ENCODE data around the gene CTTNBP2NL.

Gene CTTNBP2NL

DNA sequence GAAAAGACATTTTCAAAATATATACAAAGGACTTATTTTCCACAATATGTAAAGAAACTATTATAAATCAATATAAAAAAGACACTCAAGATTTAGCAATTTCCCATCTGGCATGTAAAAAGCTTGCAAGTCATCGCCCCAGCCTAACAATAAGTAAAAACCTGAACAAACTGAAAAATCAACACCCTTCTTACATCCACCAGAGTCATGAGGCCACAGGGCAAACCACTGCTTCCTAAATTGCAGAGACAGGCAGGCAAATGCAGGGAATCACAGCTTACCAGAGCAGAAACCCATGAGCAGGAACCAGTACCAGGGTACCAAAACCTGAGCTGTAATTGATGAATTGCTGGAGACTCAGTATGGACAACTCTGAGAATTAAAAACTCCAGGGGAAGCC, 96.1 kb downstream of the CTTNBP2NL start:
- H3K27ac Mint-ChIP-seq: no peak overlapping the region
- peaks cover 18% of the 10 kb centered on the region for H3K27me3 Mint-ChIP-seq
- no peak overlapping the region for H3K4me3 Mint-ChIP-seq
- H3K9me3 Mint-ChIP-seq (ENCODE audit: low read depth): no peaks in the 10 kb centered on the region
- no peaks in the 10 kb centered on the region for H3K36me3 Mint-ChIP-seq
- no peaks in the 10 kb centered on the region for H3K4me1 Mint-ChIP-seq (ENCODE audit: low read depth)

DNA sequence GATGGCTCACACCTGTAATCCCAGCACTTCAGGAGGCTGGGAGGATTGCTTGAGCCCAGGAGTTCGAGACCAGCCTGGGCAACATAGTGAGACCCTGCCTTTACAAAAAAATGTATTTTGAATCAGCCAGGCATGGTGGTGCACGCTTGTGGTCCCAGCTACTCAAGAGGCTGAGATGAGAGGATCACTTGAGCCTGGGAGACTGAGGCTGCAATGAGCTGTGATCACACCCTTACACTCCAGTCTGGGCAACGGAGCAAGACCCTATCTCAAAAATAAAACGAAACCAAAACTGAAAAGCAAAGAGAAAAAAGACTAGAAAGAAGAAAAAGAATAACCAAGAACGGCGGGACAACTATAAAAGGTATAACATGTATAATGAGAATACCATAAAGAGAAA, 97.3 kb downstream of the CTTNBP2NL start:
- Mint-ChIP-seq H3K27ac (no peak overlapping the region), H3K4me1 (ENCODE audit: low read depth) (no peaks in the 10 kb centered on the region), H3K4me3 (no peak overlapping the region), H3K9me3 (ENCODE audit: low read depth) (no peaks in the 10 kb centered on the region), H3K36me3 (no peaks in the 10 kb centered on the region), H3K27me3 (peaks cover 22% of the 10 kb centered on the region)

DNA sequence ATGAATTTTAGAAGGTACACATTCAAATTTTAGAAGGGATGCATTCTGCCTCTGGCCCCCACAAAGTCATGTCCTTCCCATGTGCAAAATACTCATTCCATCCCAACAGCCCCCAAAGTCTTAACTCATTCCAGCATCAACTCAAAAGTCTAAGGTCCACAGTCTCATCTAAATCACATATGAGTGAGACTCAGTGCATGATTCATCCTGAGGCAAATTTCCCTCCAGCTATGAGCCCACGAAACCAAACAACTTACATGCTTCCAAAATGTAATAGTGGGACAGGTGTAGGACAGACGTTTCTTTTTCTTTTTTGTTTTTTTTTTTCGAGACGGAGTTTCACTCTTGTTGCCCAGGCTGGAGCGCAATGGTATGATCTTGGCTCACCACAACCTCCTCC, 100.3 kb downstream of the CTTNBP2NL start:
- Mint-ChIP-seq H3K9me3 (ENCODE audit: low read depth) (no peaks in the 10 kb centered on the region), H3K27ac (no peak overlapping the region), H3K4me3 (no peak overlapping the region), H3K27me3 (peaks cover 30% of the 10 kb centered on the region), H3K36me3 (no peaks in the 10 kb centered on the region), H3K4me1 (ENCODE audit: low read depth) (no peaks in the 10 kb centered on the region)

DNA sequence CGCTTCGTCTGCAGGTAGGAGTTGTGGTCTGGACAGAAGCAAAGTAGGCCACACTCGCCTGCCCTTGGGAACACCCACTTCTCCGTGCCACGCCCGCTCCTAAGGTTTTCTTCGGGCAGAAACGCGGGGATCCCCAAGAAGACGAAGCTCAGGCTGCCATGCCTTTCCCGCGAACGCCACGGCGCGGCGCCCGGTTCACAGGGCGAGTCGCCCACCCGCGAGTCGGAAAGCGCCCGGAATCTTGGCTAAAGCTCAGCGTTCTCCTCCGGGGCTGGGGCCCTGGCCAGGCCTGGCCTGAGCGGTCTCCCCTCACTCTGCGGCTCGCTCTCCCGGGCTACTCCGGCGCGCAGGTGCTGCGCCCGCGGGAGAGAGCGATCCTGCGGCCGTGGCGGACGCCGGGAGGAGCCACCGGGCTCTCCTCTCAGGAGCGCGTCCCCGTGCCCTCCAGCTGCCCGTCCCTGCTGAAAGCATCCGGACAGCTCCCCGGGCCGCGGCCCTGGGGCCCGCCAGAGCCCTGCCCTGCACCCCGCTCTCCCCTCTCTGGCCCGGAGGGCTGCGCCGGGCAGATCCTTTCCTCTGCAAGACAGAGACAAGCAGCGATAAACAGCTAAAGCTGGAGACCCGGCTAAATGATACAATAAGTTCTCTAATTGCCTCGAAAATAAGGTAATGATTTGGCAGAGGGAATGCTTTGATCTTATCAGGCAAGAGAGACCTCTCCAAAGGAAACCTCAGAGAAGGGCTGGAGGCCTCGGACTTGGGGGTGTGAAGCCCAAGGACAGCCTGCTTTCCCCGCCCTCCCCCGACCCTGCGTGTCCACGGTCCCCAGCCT, 106.0 kb downstream of the CTTNBP2NL start:
- Mint-ChIP-seq H3K27me3 (peaks cover 43% of the 10 kb centered on the region), H3K27ac (no peak overlapping the region), H3K4me3 (peak overlapping the region; percentile 72), H3K36me3 (no peaks in the 10 kb centered on the region), H3K4me1 (ENCODE audit: low read depth) (peaks cover 2% of the 10 kb centered on the region), H3K9me3 (ENCODE audit: low read depth) (no peaks in the 10 kb centered on the region)

DNA sequence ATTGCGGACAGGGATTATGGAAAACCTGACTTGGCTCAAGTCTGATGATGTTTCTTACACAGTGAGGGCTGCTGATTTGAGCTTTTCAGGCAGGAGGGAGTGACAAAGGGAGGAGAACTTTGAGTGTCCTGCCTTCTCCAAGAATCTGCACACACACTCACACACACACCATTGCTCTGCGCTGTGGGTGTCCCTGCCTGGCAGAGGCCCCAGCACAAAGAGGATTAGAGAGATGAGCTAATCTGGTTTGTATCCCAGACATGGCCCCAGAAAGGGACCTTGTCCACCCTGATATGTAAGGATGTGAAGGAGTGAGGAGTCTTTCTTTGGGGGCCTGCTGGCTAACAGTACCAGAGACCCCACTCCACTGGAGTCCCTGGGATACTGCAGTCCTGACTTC, 106.8 kb downstream of the CTTNBP2NL start:
- H3K27me3 Mint-ChIP-seq: peaks cover 45% of the 10 kb centered on the region
- H3K4me1 Mint-ChIP-seq (ENCODE audit: low read depth): peaks cover 7% of the 10 kb centered on the region
- no peaks in the 10 kb centered on the region for H3K36me3 Mint-ChIP-seq
- H3K4me3 Mint-ChIP-seq: peak overlapping the region; percentile 72
- H3K9me3 Mint-ChIP-seq (ENCODE audit: low read depth): no peaks in the 10 kb centered on the region
- no peak overlapping the region for H3K27ac Mint-ChIP-seq

DNA sequence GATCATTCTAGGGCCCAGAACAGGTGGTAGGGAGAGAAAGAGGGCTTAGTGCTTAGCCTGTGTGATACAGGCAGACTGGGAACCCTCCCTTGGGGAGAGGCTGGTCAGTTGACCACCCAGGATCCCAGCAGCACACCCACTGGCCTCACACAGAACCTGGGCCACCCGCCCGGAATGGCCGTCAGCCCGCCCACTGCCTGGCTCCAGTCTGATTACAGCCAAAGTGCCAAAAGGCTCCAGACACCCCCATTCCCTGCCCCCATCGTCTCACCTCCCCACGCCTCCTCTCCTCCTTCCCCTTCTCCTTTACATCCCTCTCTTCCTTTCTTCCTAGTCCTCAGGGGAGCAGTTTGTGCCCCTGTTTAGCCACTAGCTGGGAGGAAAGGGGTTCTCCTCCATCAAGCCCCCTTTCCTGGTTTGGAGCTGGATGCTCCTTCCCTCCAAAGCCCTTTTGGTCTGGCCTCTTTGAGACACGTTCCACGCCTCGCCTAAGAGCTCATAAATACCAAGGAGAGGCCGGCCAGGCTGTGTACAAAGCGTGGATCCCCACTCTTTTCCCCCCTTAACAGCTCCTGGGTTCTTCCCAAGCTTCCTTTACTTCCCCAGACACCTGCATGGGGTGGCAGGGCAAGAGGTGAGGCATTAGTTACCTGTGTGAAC, 108.1 kb downstream of the CTTNBP2NL start:
- Mint-ChIP-seq H3K4me1 (ENCODE audit: low read depth) (peaks cover 9% of the 10 kb centered on the region), H3K4me3 (no peak overlapping the region), H3K27me3 (peaks cover 36% of the 10 kb centered on the region)

DNA sequence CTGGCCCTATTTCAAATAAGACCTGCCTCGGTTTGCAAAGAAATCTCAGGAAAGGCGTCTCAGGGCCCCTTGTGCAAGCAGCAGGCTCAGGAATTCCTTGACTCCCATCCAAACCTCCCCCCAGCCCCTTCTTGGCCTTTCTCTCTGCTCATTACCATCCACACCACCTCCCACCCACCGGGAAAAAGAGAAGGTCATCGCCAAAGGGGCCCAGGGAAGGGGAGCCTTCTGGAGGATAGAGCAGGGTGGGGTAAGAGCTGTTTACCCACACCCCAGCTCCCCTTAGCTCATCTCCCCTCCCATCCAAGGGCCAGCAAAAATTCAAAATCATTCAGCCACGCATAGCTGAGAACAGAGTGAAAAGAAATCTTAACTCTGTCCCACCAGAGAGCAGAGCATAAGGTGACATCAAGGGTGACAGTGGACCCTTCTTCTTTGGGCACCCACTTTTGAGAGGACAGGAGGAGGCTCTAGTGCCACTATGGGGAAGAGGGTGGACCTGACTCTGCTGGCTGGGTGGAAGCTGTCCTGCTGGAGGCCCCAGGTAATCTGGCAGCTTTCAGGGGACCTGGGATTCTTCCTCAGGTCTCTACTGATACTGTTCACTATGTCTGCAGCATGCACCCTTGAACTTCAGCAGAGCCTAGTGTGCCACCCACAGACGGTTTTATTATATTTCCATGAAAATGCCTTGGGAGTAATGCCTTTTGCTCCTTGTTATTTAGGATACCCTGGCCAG, 108.8 kb downstream of the CTTNBP2NL start:
- Mint-ChIP-seq H3K27ac (no peak overlapping the region), H3K9me3 (ENCODE audit: low read depth) (no peaks in the 10 kb centered on the region), H3K4me1 (ENCODE audit: low read depth) (peaks cover 9% of the 10 kb centered on the region), H3K4me3 (no peak overlapping the region), H3K36me3 (no peaks in the 10 kb centered on the region), H3K27me3 (peaks cover 30% of the 10 kb centered on the region)

More for the DNA sequence above, 108.1 kb downstream of the CTTNBP2NL start:
- H3K9me3 Mint-ChIP-seq (ENCODE audit: low read depth): no peaks in the 10 kb centered on the region
- H3K27ac Mint-ChIP-seq: no peak overlapping the region
- H3K36me3 Mint-ChIP-seq: no peaks in the 10 kb centered on the region

DNA sequence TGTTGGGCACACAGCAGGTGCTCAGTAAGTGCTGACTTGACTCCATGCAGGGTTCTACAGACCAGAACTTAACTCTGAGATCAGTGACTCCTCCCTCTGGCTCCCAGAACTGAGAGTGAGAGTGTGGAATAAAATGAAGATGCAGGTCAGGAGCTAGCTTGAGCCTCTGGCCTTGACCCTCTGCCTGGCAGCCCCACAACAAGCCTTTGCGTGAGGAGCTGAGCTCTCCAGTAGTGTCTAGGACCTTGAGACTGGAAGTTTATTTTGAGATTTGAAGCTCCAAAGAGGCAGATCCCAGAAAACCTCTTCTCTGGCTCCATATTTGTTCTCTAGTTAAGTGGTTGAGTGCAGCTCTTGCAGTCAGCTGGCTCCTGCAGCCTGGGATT, 109.4 kb downstream of the CTTNBP2NL start:
- Mint-ChIP-seq H3K4me1 (ENCODE audit: low read depth) (peaks cover 9% of the 10 kb centered on the region), H3K4me3 (no peak overlapping the region), H3K9me3 (ENCODE audit: low read depth) (no peaks in the 10 kb centered on the region), H3K36me3 (no peaks in the 10 kb centered on the region), H3K27me3 (peaks cover 28% of the 10 kb centered on the region), H3K27ac (no peak overlapping the region)

DNA sequence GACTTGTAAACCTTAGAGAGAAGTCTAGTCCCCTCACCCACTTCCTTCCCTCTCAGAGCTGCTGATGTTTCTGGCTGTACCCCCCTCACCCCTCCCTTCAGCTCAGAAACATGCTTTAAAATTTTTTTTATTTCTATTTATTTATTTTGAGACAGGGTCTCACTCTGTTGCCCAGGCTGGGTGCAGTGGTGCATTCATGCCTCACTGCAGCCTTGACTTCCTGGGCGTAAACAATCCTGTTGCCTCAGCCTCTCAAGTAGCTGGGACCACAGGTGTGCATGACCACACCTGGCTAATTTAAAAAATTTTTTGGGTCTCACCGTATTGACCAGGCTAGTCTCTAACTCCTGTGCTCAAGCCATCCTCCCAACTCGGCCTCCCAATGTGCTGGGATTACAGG, 109.9 kb downstream of the CTTNBP2NL start:
- peaks cover 27% of the 10 kb centered on the region for H3K27me3 Mint-ChIP-seq

DNA sequence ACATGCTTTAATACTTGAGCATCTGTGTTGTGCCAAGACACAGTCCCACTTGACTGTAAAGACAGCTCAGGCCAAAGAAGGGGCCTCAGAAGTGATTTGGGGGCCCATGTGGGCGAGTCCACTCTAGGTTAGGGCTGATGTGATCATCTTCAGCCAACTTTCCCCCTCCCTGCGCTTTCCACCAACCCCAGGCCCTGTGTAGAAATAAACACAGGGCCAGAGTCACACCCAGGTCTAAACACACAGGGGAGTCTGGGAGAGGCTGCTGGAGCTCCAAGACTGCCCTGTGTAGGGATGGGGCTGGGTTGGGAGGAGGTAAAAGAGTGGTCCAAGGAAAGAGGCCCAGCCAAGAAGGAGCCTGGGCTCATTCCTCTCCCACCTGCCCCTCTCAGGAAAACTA, 110.3 kb downstream of the CTTNBP2NL start:
- peaks cover 24% of the 10 kb centered on the region for H3K27me3 Mint-ChIP-seq
- no peaks in the 10 kb centered on the region for H3K9me3 Mint-ChIP-seq (ENCODE audit: low read depth)
- H3K4me3 Mint-ChIP-seq: no peak overlapping the region
- no peaks in the 10 kb centered on the region for H3K36me3 Mint-ChIP-seq
- peaks cover 9% of the 10 kb centered on the region for H3K4me1 Mint-ChIP-seq (ENCODE audit: low read depth)
- no peak overlapping the region for H3K27ac Mint-ChIP-seq

More for the DNA sequence above, 109.9 kb downstream of the CTTNBP2NL start:
- Mint-ChIP-seq H3K4me3 (no peak overlapping the region), H3K9me3 (ENCODE audit: low read depth) (no peaks in the 10 kb centered on the region), H3K36me3 (no peaks in the 10 kb centered on the region), H3K4me1 (ENCODE audit: low read depth) (peaks cover 9% of the 10 kb centered on the region), H3K27ac (no peak overlapping the region)

DNA sequence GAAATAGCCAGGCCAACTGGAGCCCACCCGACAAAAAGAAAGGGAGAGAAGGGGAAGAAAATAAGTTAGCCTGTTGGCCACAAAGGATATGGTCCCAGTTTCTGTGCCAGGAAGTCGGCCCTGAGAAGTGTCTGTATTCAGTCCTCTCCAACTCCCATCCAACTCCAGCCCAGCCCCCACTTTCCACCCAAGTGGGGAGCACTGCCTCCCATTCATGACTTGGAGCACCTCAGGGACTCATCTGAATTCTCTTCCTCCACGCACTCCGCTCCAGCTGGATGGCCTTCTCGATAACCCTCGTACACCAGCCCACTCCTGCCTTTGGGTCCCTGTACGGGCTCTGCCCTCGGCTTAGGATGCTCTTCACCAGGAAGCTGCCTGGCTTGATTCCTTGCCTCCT, 110.7 kb downstream of the CTTNBP2NL start:
- peaks cover 9% of the 10 kb centered on the region for H3K4me1 Mint-ChIP-seq (ENCODE audit: low read depth)
- no peak overlapping the region for H3K27ac Mint-ChIP-seq
- H3K9me3 Mint-ChIP-seq (ENCODE audit: low read depth): no peaks in the 10 kb centered on the region
- H3K27me3 Mint-ChIP-seq: peaks cover 24% of the 10 kb centered on the region
- H3K4me3 Mint-ChIP-seq: no peak overlapping the region
- no peaks in the 10 kb centered on the region for H3K36me3 Mint-ChIP-seq

DNA sequence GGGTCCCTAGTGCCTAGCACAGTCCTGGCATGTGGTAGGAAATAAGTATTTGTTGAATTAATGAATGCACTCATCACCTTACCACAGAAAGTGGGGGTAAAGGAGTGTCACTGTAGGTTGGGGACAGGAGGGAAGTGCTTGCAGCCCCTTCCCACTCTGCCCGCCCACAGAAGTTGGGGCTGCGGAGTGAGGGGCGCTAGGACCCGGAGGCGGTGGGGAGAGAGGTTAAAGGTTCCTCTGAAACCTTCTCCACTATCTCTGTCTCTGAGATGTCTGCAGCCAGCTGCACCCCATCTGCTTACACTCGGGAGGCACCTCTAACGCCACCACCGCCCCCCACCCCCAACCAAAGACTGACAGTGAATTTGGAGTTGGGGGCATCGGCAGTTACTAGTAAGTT, 111.3 kb downstream of the CTTNBP2NL start:
- no peaks in the 10 kb centered on the region for H3K9me3 Mint-ChIP-seq (ENCODE audit: low read depth)
- H3K4me1 Mint-ChIP-seq (ENCODE audit: low read depth): peaks cover 9% of the 10 kb centered on the region
- H3K27me3 Mint-ChIP-seq: peaks cover 24% of the 10 kb centered on the region
- no peak overlapping the region for H3K27ac Mint-ChIP-seq
- no peaks in the 10 kb centered on the region for H3K36me3 Mint-ChIP-seq
- peak overlapping the region; percentile 81 for H3K4me3 Mint-ChIP-seq

DNA sequence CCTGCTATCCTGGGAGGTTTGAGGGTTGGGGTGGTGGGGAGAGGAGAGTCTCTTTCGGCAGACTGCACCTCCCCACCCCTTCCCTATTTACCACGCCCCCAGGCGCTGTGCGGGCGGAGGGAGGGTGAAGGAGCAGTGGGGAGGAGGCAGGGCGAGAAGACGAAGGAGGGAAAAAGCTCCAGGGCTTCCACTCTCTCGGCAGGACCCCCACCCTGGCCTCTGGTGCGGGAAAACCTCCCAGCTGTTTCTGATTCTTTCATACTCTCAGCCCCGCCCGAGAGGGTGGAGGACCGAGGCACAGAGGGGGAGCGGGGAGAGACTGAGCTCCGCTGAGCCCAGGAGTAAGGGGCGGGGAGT, 111.9 kb downstream of the CTTNBP2NL start:
- Mint-ChIP-seq H3K27ac (no peak overlapping the region), H3K27me3 (peaks cover 19% of the 10 kb centered on the region), H3K4me1 (ENCODE audit: low read depth) (peaks cover 9% of the 10 kb centered on the region), H3K9me3 (ENCODE audit: low read depth) (no peaks in the 10 kb centered on the region), H3K36me3 (no peaks in the 10 kb centered on the region), H3K4me3 (peak overlapping the region; percentile 81)

DNA sequence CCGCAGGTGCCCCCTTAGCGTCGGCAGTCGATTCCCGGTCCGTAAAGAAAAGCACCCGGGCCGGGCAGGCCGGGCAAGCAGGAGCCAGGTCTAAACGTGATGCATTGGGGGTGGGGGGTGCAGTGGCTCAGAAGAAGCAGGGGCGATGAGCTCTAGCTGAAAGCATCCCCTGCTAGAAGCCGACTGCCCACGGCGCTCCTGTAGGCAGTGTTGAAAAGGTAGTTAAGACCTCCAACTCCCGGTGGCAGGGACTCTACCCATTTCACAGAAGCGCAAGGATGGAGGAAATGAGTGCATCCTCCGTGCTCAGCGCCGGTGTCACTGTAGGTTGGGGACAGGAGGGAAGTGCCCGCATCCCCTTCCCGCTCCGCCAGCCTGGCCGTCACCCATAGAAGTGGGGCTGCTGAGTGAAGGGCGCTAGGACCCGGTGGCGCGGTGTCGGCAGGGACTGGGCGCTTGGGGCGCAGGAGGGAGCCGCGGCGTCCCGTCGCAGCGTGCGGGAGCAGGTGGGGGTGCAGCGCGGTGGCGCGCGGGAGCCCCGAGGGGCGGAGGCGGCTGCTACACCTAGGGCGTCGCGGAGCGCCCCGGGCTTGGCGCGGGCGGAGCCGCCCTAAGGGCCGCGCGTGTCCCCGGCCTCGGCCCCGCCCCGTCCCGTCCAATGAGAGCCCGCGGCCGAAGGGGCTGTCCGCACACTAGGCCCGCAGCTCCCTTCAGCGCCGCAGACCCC, 112.4 kb downstream of the CTTNBP2NL start, which contains the start of gene WNT2B:
TSS of gene WNT2B (plus strand) at position 688 of the 727 bp plus-strand sequence. CDS start 298 bp downstream, outside the sequence.
- H3K27ac Mint-ChIP-seq: no peak within 1 kb of the TSS
- peaks cover 13% of the 10 kb centered on the region for H3K27me3 Mint-ChIP-seq
- no peaks in the 10 kb centered on the region for H3K9me3 Mint-ChIP-seq (ENCODE audit: low read depth)
- peaks cover 9% of the 10 kb centered on the region for H3K4me1 Mint-ChIP-seq (ENCODE audit: low read depth)
- peak within 1 kb of the TSS; percentile 81 for H3K4me3 Mint-ChIP-seq
- H3K36me3 Mint-ChIP-seq: no peaks in the 10 kb centered on the region
